ENCODE results near the gene PDE7B. TPM values are rescaled to one million over a fixed set of nuclear protein-coding genes. Genes with fewer than 3 reads are reported as not detected.

PDE7B gene
- total and polyA plus RNA-seq, 2 donors (not counting 1 experiment from before 2014, with no cell fraction given), result 2.6 to 7.5 TPM

- no peaks in the 10 kb centered on the region for H3K27me3 ChIP-seq (replicated peaks in 1 of 4; ENCODE audit: control extremely low read depth in 1 of 4, control insufficient read depth in 3 of 4, insufficient read depth in 4 of 4, low read length in 3 of 4)
- H2AFZ ChIP-seq (ENCODE audit: insufficient read depth, low read depth, low read length, poor library complexity, severe bottlenecking), result no peak overlapping the region
- H3K4me2 ChIP-seq (replicated peaks; ENCODE audit: low read depth, low read length, poor library complexity, severe bottlenecking), result no peak overlapping the region
- H3K27ac ChIP-seq (ENCODE audit: low read length in 2 of 2), result peak overlapping the region in 1 of 2 donors; percentile 99
- Mint-ChIP-seq H3K4me3 (no peak overlapping the region), H3K27ac (peak overlapping the region; percentile 85), H3K9me3 (ENCODE audit: insufficient read depth) (no peaks in the 10 kb centered on the region), H3K27me3 (no peaks in the 10 kb centered on the region), H3K4me1 (peaks cover 54% of the 10 kb centered on the region)
- H3K4me3 ChIP-seq (ENCODE audit: control extremely low read depth in 1 of 5, extremely low read depth in 1 of 5, insufficient read depth in 1 of 5, low read depth in 2 of 5, low read length in 4 of 5), result no peak overlapping the region
- H3K9ac ChIP-seq (ENCODE audit: low read length), result no peak overlapping the region
- peaks cover 3% of the 10 kb centered on the region for H3K79me2 ChIP-seq (ENCODE audit: control insufficient read depth, insufficient read depth, low read length)
- no peak for TF ChIP-seq EZH2 (IDR thresholded peaks at IDR 0.05; ENCODE audit: borderline replicate concordance, insufficient read depth, low read depth, low read length, poor library complexity, severe bottlenecking)
- no peak for TF ChIP-seq CTCF (IDR thresholded peaks at IDR 0.05)
- no peak for ATAC-seq (ENCODE audit: low read depth)
- no peaks in the 10 kb centered on the region for H3K9me3 ChIP-seq (ENCODE audit: control extremely low read depth in 1 of 3, control insufficient read depth in 2 of 3, insufficient read depth in 1 of 3, low read length in 2 of 3)
- no peaks in the 10 kb centered on the region for H3K36me3 ChIP-seq (replicated peaks in 1 of 2; ENCODE audit: control extremely low read depth in 1 of 2, control insufficient read depth in 1 of 2, extremely low read depth in 1 of 2, insufficient read depth in 2 of 2, low read length in 1 of 2)
- intact Hi-C loops (cut with micrococcal nuclease), result loop anchor here (10.0 kb wide), 1 partner anchor 698 kb away; the partner anchor contains the start of gene MYB
- CTCF ChIA-PET, result interaction anchor here (0.5 to 2.9 kb wide), 8 partner anchors 9 to 354 kb away, joined by 3 to 8 read pairs (median 4); no protein-coding TSS in a partner anchor
- no CpG with 5 or more reads among the region's 2 CpGs for WGBS (ENCODE audit: insufficient coverage)
- no peak for DNase-seq
- POLR2A ChIA-PET, result no interaction called here
- peaks cover 35 to 44% of the 10 kb centered on the region in 2 donors for H3K4me1 ChIP-seq (ENCODE audit: control insufficient read depth in 2 of 2, insufficient read depth in 2 of 2, low read length in 2 of 2)
- H4K20me1 ChIP-seq (ENCODE audit: control insufficient read depth, insufficient read depth, low read length, poor library complexity, severe bottlenecking), result no peaks in the 10 kb centered on the region
These were observed 31.5 kb downstream of the PDE7B start for GRCh38 chr6:135883045-135883444.

- Mint-ChIP-seq H3K27me3 (no peaks in the 10 kb centered on the region), H3K9me3 (ENCODE audit: insufficient read depth) (no peaks in the 10 kb centered on the region), H3K27ac (no peak overlapping the region), H3K4me3 (no peak overlapping the region), H3K4me1 (peaks cover 50% of the 10 kb centered on the region)
- Histone ChIP-seq H3K9me3 (ENCODE audit: control extremely low read depth in 1 of 3, control insufficient read depth in 2 of 3, insufficient read depth in 1 of 3, low read length in 2 of 3) (no peaks in the 10 kb centered on the region), H4K20me1 (ENCODE audit: control insufficient read depth, insufficient read depth, low read length, poor library complexity, severe bottlenecking) (no peaks in the 10 kb centered on the region), H3K4me1 (ENCODE audit: control insufficient read depth in 2 of 2, insufficient read depth in 2 of 2, low read length in 2 of 2) (peaks cover 35 to 44% of the 10 kb centered on the region in 2 donors), H3K4me3 (ENCODE audit: control extremely low read depth in 1 of 5, extremely low read depth in 1 of 5, insufficient read depth in 1 of 5, low read depth in 2 of 5, low read length in 4 of 5) (no peak overlapping the region), H3K27me3 (replicated peaks in 1 of 4; ENCODE audit: control extremely low read depth in 1 of 4, control insufficient read depth in 3 of 4, insufficient read depth in 4 of 4, low read length in 3 of 4) (no peaks in the 10 kb centered on the region), H3K79me2 (ENCODE audit: control insufficient read depth, insufficient read depth, low read length) (peaks cover 3% of the 10 kb centered on the region), H2AFZ (ENCODE audit: insufficient read depth, low read depth, low read length, poor library complexity, severe bottlenecking) (no peak overlapping the region), H3K36me3 (replicated peaks in 1 of 2; ENCODE audit: control extremely low read depth in 1 of 2, control insufficient read depth in 1 of 2, extremely low read depth in 1 of 2, insufficient read depth in 2 of 2, low read length in 1 of 2) (no peaks in the 10 kb centered on the region), H3K9ac (ENCODE audit: low read length) (no peak overlapping the region), H3K27ac (ENCODE audit: low read length in 2 of 2) (no peak overlapping the region), H3K4me2 (replicated peaks; ENCODE audit: low read depth, low read length, poor library complexity, severe bottlenecking) (no peak overlapping the region)
- POLR2A ChIA-PET, result no interaction called here
- no peak for DNase-seq
- TF ChIP-seq EZH2 (IDR thresholded peaks at IDR 0.05; ENCODE audit: borderline replicate concordance, insufficient read depth, low read depth, low read length, poor library complexity, severe bottlenecking) (no peak), CTCF (IDR thresholded peaks at IDR 0.05) (no peak)
- intact Hi-C loops (cut with micrococcal nuclease), result loop anchor here (10.0 kb wide), 1 partner anchor 699 kb away; the partner anchor contains the start of gene MYB
- ATAC-seq (ENCODE audit: low read depth), result no peak
- 100% methylated on average over 1 of the region's 2 CpGs for WGBS (ENCODE audit: insufficient coverage)
- CTCF ChIA-PET, result interaction anchor here (1.0 to 2.9 kb wide), 6 partner anchors 8 to 52 kb away, joined by 3 to 8 read pairs (median 4); no protein-coding TSS in a partner anchor
These were observed 32.0 kb downstream of the PDE7B start for GRCh38 chr6:135883536-135883935.
